Aorta (tissue), 5 donors: ENCODE measurements around the gene POMT1. TPM values are rescaled to one million over a fixed set of nuclear protein-coding genes. Genes with fewer than 3 reads are reported as not detected.
"Not testable (repeated sequence)": the region's sequence is repeated elsewhere in the genome, so short reads cannot be mapped to it uniquely, and the experiment has no call there.

Source experiments
- ATAC-seq: fragments of 200-7000 bp; cut with Tn5 transposase; one replicate; pipeline ENCODE4 v1.9.1; 2022; ENCODE audit warnings: moderate library complexity; ENCODE audit not compliant: low FRiP score
- DNase-seq, 2 donors: peaks; one replicate each; pipeline ENCODE4 v3.0.0-alpha.2; 2020
- H3K27ac ChIP-seq, 2 donors: one replicate each; pipeline ENCODE4 v1.5.1; 2013; ENCODE audit warnings: low read length in 2 of 2, mild to moderate bottlenecking in 2 of 2, moderate library complexity in 2 of 2, control low read depth in 1 of 2, inconsistent platforms in 1 of 2, low read depth in 1 of 2
- H3K27me3 ChIP-seq, 2 donors: one replicate each; pipeline ENCODE4 v1.6.1; 2013; ENCODE audit warnings: control low read depth in 1 of 2, low read length in 1 of 2, mild to moderate bottlenecking in 1 of 2, moderate library complexity in 1 of 2; ENCODE audit not compliant: insufficient read depth in 2 of 2, control insufficient read depth in 1 of 2
- H3K36me3 ChIP-seq, 2 donors: one replicate each; pipeline ENCODE4 v1.6.1; 2013; ENCODE audit warnings: control low read depth in 1 of 2, low read length in 1 of 2, mild to moderate bottlenecking in 1 of 2; ENCODE audit not compliant: insufficient read depth in 2 of 2, control insufficient read depth in 1 of 2
- H3K4me1 ChIP-seq, 2 donors: one replicate each; pipeline ENCODE4 v1.6.1; 2013; ENCODE audit warnings: low read length in 2 of 2, control low read depth in 1 of 2, mild to moderate bottlenecking in 1 of 2, moderate library complexity in 1 of 2; ENCODE audit not compliant: insufficient read depth in 2 of 2, control insufficient read depth in 1 of 2
- H3K4me3 ChIP-seq, 2 donors: one replicate each; pipeline ENCODE4 v1.5.1; 2013; ENCODE audit warnings: low read length in 2 of 2, control low read depth in 1 of 2, mild to moderate bottlenecking in 1 of 2
- H3K9me3 ChIP-seq: one replicate; pipeline ENCODE4 v1.6.1; 2013; ENCODE audit warnings: mild to moderate bottlenecking, low read length; ENCODE audit not compliant: control insufficient read depth
- WGBS, 2 donors: extraction: QIAGEN DNeasy Blood & Tissue Kit; methylation state at CpG; one replicate each; pipeline ENCODE4 v1.1.7; 2013; 5-methylcytosine and 5-hydroxymethylcytosine counted together
- intact Hi-C, 2 donors: fragments of 100-400 bp; cut with DNase I; formaldehyde crosslinking; loops; one replicate each; pipeline versions ENCODE4 v1.14.2 to v1.15.0; 2022
- polyA plus RNA-seq, 2 donors: library from polyadenylated mRNA; stranded (reverse); fragments of 200-250 nt; gene quantifications; one replicate each; pipeline ENCODE4 v1.2.3, GENCODE V29; 2013
- total RNA-seq, 2 donors: library from RNA; stranded (reverse); fragmentation: NEBNext Ultra II Directional; extraction: Animal tissue kit (Norgen Biotek cat#: 25700); gene quantifications; one replicate each; pipeline ENCODE4 v1.2.1, GENCODE V29; 2021
- donor health status: healthy with polysubstance abuse.
- donor health status: Bipolar disorder and iron deficiency.
- donor health status: DM: no; HTN: no; CAD: no.
- donor health status: DM: no; HTN: no; CAD: no.
- donor health status: DM: yes; HTN: yes; CAD: no.

The POMT1 gene
- total and polyA plus RNA-seq, 4 donors, result 10.0 to 97.0 (median 27.5) TPM

DNA sequence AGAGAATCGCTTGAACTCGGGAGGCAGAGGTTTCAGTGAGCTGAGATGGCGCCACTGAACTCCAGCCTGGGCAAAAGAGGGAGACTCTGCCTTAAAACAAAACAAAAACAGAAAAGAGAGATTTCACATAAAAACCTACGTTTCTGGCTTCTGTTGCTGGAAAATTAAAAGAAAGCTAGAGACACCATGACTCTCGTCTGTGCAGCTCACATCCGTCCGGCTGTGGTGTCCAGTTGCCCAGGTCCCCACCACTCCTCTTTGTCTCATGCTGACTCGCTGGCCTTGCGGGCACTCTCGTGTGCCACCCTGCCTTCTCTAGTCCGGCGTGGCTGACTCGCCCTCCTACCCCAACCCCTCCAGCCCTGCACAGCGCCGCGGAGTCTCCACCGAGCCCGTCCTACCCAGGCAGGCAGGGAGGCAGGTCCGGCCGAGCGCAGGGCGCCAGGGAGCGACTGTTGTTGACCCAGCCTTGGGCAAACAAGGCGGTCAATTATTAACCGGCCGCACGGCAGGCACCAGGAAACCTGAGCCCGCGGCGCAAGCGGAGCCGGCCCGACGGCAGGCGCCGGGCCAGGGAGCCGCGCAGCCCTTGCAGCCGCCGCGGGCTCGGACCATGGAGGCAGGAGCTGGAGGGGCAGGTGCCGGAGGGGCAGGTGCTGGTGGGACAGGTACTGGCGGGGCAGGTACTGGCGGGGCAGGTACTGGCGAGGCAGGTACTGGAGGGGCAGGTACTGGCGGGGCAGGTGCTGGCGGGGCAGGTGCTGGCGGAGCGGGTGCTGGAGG is 42.5 kb downstream of the POMT1 start, which contains the start of gene PRRT1B:
Gene PRRT1B (plus strand): TSS at position 521 of the 783 bp plus-strand sequence. CDS start 93 bp downstream, at position 614.
- 13 to 16% methylated on average over 47 to 50 of the region's 50 CpGs for WGBS, 2 donors
- no peaks in the 10 kb centered on the region for H3K36me3 ChIP-seq
- no peak within 1 kb of the TSS for H3K27ac ChIP-seq
- no peaks in the 10 kb centered on the region for H3K27me3 ChIP-seq
- intact Hi-C loops, result no loop called here
- DNase-seq (peak in 1 of 2 donors; percentile 35), ATAC-seq (no peak)
- H3K4me1 ChIP-seq, result no peaks in the 10 kb centered on the region
- H3K4me3 ChIP-seq, result no peak within 1 kb of the TSS
- peaks cover 8% of the 10 kb centered on the region for H3K9me3 ChIP-seq

DNA sequence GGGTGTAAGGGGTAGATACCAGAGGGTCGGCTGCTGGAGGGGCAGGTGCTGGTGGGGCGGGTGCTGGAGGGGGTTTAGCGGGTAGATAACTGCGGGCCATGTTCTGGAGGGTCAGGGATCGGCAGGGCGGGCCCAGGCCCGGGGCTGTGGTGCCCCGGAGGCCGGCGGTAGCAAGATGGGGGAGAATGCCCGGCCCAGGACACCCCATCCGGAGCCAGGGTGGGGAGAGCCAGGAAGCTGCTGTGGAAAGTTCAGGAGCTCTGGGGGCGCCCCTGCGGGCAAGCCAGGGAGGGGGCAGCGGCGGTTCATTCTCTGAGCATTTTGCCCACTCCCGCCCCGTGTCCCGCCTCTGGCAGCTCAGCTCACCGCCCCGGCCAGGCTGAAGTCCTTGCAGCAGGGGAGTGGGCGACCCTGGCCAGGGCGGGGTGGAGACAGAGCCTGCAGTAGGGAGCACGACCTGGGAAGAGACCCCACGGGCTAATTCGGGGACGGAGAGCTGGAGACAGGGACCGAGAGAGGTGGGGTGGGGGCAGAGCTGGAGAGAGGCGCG is 43.1 kb downstream of the POMT1 start:
- DNase-seq (peak in 1 of 2 donors; percentile 37), ATAC-seq (peak; percentile 15)
- Histone ChIP-seq H3K9me3 (peaks cover 8% of the 10 kb centered on the region), H3K4me1 (no peaks in the 10 kb centered on the region), H3K27me3 (no peaks in the 10 kb centered on the region), H3K36me3 (no peaks in the 10 kb centered on the region), H3K4me3 (no peak overlapping the region), H3K27ac (no peak overlapping the region)
- 2 to 3% methylated on average over 28 to 30 of the region's 30 CpGs for WGBS, 2 donors
- intact Hi-C loops, result no loop called here

DNA sequence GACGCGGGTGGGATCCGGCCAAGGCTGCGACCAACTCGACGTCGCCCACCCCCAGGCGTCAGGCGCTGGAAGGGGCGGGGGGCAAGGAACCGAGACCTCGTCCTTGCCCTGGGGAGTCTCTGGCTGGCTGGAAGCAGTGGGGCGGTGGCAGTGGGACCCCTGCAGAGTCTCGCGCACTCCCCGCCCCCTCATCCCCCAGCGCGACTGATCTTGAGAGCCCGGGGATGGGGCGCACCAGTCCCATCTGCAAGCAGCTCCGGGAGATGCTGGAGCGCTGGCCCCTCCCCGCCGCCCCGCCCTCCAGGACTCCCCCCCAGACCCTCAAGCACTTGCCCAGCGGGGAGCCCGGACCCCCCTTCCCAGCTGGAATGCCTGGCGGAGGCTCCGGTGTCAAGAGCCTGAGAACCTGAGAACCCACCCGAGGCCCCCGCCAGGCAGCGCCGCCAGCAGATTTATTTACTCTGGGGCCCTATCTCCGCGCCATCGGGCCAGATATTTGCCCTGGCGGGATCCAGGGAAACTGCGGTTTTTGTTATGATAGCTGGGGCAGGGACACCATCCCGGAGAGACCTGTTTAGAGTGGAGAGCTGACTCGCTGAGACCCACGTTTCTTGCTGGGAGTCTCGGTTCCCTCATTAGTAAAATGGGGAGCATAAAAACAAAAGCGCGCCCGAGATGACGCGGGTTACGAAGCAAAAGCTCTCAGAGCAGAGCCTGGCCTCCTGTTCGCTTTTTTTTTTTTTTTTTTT is 43.8 kb downstream of the POMT1 start:
- ATAC-seq, result peak; percentile 36

DNA sequence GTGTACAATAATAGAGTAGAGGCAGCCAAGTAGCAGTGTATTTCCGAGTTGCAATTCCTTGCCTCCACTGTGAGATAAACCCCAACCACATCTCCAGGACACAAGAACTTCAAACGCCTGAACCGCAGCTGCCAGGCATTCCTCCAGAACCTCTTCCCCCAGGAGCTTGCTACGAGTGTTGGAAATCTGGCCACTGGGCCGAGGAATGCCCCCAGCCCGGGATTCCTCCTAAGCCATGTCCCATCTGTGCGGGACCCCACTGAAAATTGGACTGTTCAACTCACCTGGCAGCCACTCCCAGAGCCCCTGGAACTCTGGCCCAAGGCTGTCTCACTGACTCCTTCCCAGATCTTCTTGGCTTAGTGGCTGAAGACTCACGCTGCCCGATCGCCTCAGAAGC is 46.5 kb downstream of the POMT1 start:
- H3K27ac ChIP-seq, H3K9me3 ChIP-seq, H3K4me1 ChIP-seq, H3K4me3 ChIP-seq, intact Hi-C loops, H3K36me3 ChIP-seq, ATAC-seq, H3K27me3 ChIP-seq: not testable (repeated sequence)
- peak in 1 of 2 donors; percentile 41 for DNase-seq
- 93% methylated on average over 10 of the region's 10 CpGs for WGBS, 2 donors

More for the DNA sequence above, 43.8 kb downstream of the POMT1 start:
- intact Hi-C loops, result no loop called here
- Histone ChIP-seq H3K4me3 (no peak overlapping the region), H3K27me3 (no peaks in the 10 kb centered on the region), H3K36me3 (no peaks in the 10 kb centered on the region), H3K9me3 (peaks cover 8% of the 10 kb centered on the region), H3K4me1 (no peaks in the 10 kb centered on the region), H3K27ac (no peak overlapping the region)
- DNase-seq, result no peak
- 1% methylated on average over 42 to 49 of the region's 49 CpGs for WGBS, 2 donors

DNA sequence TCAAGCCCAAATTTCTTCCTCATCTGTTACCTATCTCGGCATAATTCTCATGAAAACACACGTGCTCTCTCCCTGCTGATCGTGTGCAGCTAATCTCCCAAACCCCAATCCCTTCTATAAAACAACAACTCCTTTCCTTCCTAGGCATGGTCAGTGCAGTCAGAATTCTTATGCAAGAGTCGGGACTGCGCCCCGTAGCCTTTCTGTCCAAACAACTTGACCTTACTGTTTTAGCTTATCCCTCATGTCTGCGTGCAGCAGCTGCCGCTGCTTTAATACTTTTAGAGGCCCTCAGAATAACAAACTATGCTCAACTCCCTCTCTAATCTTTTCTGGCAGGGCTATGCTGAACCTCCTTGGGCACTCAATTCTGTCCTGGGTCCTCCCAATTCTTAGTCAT is 47.7 kb downstream of the POMT1 start:
- ATAC-seq, DNase-seq, intact Hi-C loops, H3K4me1 ChIP-seq, H3K9me3 ChIP-seq, H3K27me3 ChIP-seq, H3K27ac ChIP-seq, H3K4me3 ChIP-seq, H3K36me3 ChIP-seq: not testable (repeated sequence)
- 44 to 75% methylated on average over 8 of the region's 8 CpGs for WGBS, 2 donors

DNA sequence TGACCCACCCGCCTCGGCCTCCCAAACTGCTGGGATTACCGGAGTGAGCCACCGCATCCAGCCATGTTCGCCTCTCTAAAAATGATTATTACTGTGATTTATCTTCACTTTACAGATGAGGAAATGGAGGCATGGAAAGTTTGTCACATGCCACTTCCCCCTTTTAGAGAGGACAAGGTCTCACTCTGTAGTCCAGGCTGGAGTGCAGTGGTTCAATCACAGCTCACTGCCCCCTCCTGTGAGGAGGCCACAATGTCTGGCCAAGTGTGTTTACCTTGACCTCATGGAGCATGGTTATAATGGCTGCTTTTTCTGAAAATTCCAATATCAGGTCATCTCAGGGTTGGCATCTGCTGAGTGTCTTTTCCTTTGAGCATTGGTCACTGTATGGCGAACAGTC is 49.3 kb downstream of the POMT1 start:
- no peaks in the 10 kb centered on the region for H3K9me3 ChIP-seq
- H3K36me3 ChIP-seq, result no peaks in the 10 kb centered on the region
- no peaks in the 10 kb centered on the region for H3K4me1 ChIP-seq
- WGBS, 2 donors, result 81 to 96% methylated on average over 6 of the region's 6 CpGs
- DNase-seq (no peak), ATAC-seq (no peak)
- intact Hi-C loops, result no loop called here
- H3K4me3 ChIP-seq, result no peak overlapping the region
- H3K27ac ChIP-seq, result no peak overlapping the region
- no peaks in the 10 kb centered on the region for H3K27me3 ChIP-seq

DNA sequence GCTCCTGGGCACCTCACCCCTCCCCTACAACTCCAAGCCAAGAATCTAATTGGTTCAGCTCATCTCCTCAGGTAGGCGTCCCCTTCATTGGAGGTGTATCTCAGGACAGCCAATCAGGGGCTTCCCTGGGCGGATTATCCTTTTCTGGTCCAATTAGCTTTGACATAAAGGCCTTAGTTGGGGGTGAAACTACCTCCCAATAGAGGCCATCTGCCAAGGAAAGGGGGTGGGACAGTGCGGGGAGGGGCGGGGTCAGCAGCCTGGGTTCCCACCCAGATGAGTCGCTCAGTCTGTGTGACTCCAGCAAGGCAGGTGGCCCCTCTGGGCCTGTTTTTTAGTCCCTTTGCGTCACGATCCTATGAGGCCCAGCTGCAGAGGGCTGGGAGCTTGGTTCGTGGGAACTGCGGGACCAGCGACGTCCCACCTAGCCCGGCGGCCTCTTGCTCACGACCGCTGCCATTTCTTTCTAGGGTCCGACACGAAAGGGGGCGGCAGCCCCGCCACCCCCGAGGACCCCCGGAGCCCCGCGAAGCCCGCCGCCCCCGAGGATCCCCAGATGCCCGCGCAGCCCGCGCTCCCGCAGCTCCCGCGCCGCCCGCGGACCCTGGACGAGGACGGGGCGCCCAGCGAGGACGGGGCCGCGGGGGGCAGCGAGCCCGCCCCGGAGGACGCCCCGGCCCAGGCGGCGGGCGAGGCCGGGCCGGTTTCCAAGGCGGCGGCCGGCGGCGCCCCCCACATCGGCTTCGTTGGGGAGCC is 51.5 kb downstream of the POMT1 start:
- no peak overlapping the region for H3K27ac ChIP-seq
- intact Hi-C loops, result no loop called here
- H3K4me1 ChIP-seq, result no peaks in the 10 kb centered on the region
- no peak overlapping the region for H3K4me3 ChIP-seq
- no peaks in the 10 kb centered on the region for H3K9me3 ChIP-seq
- no peaks in the 10 kb centered on the region for H3K36me3 ChIP-seq
- no peaks in the 10 kb centered on the region for H3K27me3 ChIP-seq
- DNase-seq (no peak), ATAC-seq (no peak)
- whole genome bisulfite sequencing, 2 donors, result 21 to 30% methylated on average over 24 to 60 of the region's 60 CpGs

DNA sequence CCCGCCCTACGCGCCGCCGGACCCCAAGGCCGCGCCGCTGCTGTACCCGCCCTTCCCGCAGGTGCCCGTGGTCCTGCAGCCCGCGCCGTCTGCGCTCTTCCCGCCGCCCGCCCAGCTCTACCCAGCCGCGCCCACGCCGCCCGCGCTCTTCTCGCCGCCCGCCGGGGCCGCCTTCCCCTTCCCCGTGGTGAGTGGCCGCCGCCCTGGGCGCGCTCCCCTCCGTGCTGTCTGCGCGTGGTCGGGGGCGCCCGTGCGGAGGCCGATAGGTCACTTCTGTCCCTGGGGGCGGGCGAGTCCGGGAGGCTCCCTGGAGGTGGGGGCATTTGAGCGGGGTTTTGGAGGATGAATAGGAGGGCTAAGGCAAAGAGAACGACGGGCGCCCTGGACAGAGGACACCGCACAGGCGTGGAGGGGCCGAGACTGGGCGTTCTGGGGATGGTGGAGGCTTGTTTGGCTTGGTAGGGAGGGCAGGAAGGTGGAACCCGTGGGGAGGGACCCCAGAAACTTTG is 52.2 kb downstream of the POMT1 start:
- WGBS, 2 donors, result 21 to 22% methylated on average over 32 to 54 of the region's 54 CpGs
- H3K4me3 ChIP-seq, result no peak overlapping the region
- no peak for ATAC-seq

More for the DNA sequence above, 52.2 kb downstream of the POMT1 start:
- intact Hi-C loops, result no loop called here
- no peaks in the 10 kb centered on the region for H3K4me1 ChIP-seq
- no peak overlapping the region for H3K27ac ChIP-seq
- no peaks in the 10 kb centered on the region for H3K9me3 ChIP-seq
- no peaks in the 10 kb centered on the region for H3K27me3 ChIP-seq
- H3K36me3 ChIP-seq, result no peaks in the 10 kb centered on the region
- DNase-seq, result no peak
